CD4-positive, alpha-beta T cell treated with Interleukin-21 for 1 hour (primary cell): ENCODE measurements around the gene CCDC169.
A peak's percentile ranks its signal among the peaks of the same experiment; 100 is the strongest.
"Not testable (repeated sequence)": the region's sequence is repeated elsewhere in the genome, so short reads cannot be mapped to it uniquely, and the experiment has no call there.

Experiments used
- DNase-seq: peaks from one replicate; pipeline ENCODE4 v3.0.0-alpha.2; 2020

Gene CCDC169

GRCh38 chr13:36313047-36313969 lies 15.7 kb upstream of the CCDC169 start:
- no peak for DNase-seq

- DNase-seq, result no peak
Measured at GRCh38 chr13:36310417-36311108, 12.9 kb upstream of the CCDC169 start.

- DNase-seq, result no peak
Measured at GRCh38 chr13:36302289-36302688, 4.7 kb upstream of the CCDC169 start.

GRCh38 chr13:36299469-36299868 lies 1.9 kb upstream of the CCDC169 start:
- DNase-seq, result not testable (repeated sequence)

GRCh38 chr13:36298535-36299068 lies 988 bp upstream of the CCDC169 start:
- DNase-seq, result no peak

DNA sequence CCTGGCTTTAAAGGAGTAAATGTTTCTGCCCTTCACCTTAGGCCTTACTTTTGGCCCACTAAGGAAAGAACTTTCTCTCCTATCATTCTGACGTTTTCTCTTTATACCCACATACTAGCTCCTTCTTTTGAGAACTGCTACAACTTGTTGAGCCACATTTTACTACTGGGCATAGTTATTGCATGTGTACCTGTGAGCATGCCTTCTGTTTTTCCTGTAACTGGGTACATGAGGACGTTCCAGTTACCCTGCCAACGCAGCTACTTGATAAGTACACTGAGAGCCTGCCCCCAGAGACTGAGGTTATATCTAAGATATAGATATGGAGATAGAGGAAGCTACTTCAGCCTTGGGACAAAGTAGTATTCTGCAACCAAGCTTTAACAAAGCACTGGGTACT lies 3.5 kb downstream of the CCDC169 start:
- DNase-seq, result no peak

DNA sequence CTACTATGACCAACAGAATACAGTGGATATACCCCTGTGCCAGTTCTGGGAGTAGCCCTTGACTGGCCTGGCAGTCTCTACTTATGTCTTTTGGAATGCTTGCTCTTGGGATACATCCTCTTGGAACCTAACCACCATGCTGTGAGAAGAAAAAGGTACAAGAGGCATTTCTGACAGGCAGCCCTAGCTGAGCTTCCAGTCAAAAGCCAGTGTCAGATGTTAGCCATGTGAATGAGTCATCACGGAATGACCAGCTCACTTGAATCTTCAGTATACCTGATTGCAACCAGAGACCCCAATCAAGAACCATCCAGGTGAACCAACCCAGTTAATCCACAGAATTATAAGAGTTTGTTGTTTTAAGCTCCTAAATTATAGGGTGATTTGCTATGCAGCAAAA lies 4.1 kb downstream of the CCDC169 start:
- DNase-seq, result no peak

- no peak for DNase-seq
Measured at GRCh38 chr13:36288794-36289391, 8.7 kb downstream of the CCDC169 start.

- DNase-seq, result no peak
Measured at GRCh38 chr13:36286006-36286405, 11.6 kb downstream of the CCDC169 start.

GRCh38 chr13:36282821-36283432 lies 14.7 kb downstream of the CCDC169 start:
- peak; percentile 16 for DNase-seq

DNA sequence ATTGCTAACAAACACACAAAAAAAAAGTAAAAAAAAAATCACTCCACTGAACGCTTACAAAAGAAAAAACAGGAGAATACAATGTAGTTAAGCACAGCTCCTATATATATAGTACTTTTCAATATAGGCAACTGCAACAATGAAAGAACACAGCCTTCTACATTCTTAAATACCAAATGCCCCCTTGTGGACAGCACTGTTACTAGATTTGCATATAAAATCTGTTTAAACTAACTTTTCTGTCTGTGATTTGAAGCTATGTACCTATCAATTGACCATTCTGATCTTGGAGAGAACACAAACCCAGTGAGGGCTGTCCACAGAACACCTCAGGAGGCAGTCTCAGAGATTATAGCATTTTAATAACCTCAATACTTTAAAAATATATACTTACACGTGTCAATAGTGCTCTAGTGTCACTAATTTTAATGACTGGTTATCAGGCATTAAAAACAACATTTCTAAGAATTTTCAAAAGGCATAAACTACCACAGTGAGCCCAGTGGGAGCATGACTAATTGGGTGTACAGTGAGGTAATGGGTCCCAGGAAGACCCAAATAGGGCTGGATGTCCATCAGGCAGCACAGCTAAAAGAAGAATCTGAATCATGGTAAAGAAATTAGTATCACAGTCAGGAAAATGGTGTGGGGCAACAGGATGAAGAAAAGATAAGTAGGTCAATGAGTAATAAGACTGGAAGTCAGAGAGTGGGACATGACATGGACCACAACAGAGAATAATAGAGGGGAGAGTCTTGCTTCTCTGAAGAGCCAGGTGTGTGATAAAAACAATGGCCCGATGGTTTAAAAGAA lies 22.2 kb downstream of the CCDC169 start:
- peak; percentile 13 for DNase-seq

- DNase-seq, result no peak
Measured at GRCh38 chr13:36273431-36273830, 24.2 kb downstream of the CCDC169 start.

DNA sequence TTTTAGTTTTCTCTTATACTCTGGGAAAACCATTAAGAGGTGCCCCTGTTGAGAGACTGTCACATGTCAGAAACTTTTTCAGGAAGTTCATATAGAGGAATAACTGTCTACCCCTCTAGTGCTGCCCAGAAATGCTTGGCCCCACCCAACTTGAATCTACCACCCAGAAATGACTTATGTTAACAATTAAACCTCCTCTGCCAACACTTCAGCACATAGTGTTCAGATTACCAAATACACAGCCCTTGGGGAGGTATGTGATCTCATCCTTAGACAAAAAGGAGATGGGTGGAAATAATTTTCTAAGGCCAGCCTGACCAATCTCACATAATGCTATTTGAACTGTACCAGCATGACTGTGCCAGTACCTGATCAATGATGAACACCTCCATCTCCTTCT lies 35.6 kb downstream of the CCDC169 start:
- no peak for DNase-seq

- DNase-seq, result no peak
Measured at GRCh38 chr13:36261011-36261410, 36.6 kb downstream of the CCDC169 start.

DNA sequence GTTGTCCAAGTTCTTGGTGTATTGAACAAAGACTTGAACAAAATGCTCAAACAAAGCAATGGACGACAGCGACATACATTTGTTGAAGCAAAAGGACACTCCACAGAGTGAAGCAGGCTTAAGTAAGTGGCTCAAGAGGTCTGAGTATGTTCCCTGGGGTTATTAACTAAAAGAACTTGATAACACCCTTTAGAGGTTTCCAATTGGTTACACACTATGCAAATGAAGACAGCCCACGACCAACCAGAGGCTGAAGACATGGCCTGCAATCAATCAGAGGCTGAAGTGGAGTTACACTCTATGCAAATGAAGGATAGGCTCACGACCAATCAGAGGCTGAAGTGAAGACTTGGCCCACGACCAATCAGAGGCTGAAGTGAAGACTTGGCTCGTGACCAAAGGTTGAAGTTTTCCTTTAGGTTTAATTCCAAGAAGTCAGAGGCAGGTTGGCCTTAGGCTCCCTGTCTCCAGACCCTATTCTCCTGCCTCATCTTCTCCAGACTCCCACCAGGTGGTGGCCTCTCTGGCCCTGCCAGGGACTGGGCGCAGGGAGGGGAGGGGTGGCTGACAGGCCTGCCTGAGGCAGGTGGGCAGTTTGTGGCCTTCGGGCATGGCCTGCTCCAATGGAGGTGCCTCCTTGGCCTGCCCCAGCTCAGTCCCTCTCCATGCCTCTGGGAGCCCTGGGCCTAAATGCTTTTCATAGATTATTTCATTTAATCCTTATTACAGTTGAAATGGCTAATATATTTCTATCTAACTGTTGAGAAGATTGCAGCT lies 38.1 kb downstream of the CCDC169 start:
- DNase-seq, result no peak

- DNase-seq, result no peak
Measured at GRCh38 chr13:36258831-36259230, 38.8 kb downstream of the CCDC169 start.

DNA sequence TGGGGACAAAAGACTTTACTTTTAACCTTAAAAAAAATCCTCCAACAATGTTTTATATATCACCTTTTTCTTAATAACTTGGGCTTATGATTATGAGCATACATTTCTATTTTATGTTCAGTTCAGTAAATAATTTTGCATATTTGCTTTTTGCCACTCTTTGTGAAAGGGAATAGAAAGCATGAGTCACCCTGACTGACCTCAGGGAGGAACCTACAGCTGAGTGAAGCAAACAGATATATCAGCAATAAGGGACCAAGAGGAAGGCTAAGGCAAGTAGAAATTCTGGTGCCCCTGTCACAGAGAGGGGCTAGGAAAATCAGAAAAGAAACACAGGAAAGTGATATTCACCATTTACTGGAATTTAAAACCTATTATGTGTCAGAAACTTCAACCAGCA lies 46.1 kb downstream of the CCDC169 start:
- DNase-seq, result no peak

GRCh38 chr13:36251017-36251416 lies 46.6 kb downstream of the CCDC169 start:
- DNase-seq, result no peak

DNA sequence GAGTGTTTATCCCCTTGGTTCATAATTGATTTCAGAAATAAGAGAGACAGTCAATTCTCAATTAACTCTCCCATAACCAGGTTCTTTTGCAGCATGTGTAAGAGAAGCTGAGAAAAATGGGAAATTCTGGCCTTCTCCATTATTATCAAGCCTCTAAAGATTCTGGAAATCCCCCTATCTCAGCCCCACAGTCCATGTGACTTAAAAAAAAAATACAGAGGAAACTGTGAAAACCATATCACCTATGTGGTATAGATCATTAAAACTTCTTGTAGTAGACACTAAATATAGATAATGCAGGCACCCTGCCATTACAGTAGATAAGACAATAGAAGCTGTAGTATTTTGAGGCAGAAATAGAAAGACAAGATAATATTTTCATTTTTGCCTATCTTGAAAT lies 48.9 kb downstream of the CCDC169 start:
- DNase-seq, result no peak

GRCh38 chr13:36244990-36245389 lies 52.6 kb downstream of the CCDC169 start:
- no peak for DNase-seq

- DNase-seq, result no peak
Measured at GRCh38 chr13:36244073-36244472, 53.5 kb downstream of the CCDC169 start.
